ENCODE data around the gene PIGN.
"Not testable (repeated sequence)": the region's sequence is repeated elsewhere in the genome, so short reads cannot be mapped to it uniquely, and the experiment has no call there.

PIGN gene

DNA sequence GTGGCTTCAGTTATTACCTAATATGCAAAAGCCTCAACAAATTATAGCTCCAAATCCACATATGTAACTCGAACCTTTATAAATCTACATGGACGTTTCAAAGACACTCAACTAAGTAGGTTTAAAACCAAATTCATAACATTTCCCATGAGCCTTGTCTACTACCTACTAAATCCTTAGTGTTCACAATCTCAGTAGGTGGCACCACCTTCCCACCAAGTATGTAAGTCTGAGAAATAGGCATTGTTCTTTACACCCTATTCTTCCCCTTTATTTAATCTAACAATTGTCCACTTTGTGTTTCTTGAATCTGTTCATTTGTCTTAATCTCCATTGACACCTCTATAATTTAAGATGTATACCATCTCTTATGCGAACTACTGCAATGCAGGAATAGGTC, 4.6 kb downstream of the PIGN start:
- DNase-seq (ENCODE audit: low read depth) = no peak

GRCh38 chr18:62179213-62179612, 7.6 kb downstream of the PIGN start:
- no peak for DNase-seq (ENCODE audit: low read depth)

DNA sequence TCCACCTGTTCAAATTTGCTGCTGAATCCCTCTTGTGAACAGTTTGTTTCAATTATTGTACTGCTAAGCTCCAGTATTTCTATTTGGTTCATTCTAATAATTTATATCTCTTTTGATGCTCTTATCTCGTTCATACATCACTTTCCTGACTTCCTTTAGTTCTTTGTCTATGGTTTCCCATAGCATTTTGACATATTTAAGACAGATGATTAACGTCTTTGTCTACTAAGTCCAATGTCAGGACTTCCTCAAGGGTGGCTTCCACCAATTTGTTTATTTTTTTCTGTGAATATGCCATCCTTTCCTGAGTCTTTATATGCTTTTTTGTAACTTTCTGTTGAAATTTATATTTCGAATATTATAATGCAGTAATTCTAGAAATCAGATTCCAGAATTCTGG, 9.6 kb downstream of the PIGN start:
- no peak for DNase-seq (ENCODE audit: low read depth)

- no peak for DNase-seq (ENCODE audit: low read depth)
These were observed 11.3 kb downstream of the PIGN start for GRCh38 chr18:62175521-62175920.

GRCh38 chr18:62172298-62172697, 14.6 kb downstream of the PIGN start:
- no peak for DNase-seq (ENCODE audit: low read depth)

DNA sequence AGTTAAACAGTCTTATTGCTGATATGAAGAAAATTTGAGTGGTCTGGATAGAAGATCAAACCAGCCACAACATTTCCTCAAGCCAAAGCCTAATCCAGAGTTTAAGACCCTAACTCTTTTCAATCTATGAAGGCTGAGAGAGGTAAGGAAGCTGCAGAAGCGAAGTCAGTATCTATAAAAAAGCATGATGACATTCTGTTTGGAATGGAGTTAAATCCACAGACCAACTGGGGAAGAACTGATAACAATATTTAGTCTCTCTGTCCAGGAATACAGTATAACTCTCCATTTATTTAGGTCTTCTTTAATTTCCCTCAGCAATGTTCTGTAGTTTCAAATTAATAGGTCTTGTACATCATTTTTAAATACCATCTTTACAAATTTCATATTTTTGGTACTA, 16.0 kb downstream of the PIGN start:
- no peak for DNase-seq (ENCODE audit: low read depth)

- DNase-seq (ENCODE audit: low read depth) = not testable (repeated sequence)
These were observed 20.3 kb downstream of the PIGN start for GRCh38 chr18:62166524-62166923.

GRCh38 chr18:62165583-62165982, 21.3 kb downstream of the PIGN start:
- DNase-seq (ENCODE audit: low read depth) = peak; percentile 18

DNA sequence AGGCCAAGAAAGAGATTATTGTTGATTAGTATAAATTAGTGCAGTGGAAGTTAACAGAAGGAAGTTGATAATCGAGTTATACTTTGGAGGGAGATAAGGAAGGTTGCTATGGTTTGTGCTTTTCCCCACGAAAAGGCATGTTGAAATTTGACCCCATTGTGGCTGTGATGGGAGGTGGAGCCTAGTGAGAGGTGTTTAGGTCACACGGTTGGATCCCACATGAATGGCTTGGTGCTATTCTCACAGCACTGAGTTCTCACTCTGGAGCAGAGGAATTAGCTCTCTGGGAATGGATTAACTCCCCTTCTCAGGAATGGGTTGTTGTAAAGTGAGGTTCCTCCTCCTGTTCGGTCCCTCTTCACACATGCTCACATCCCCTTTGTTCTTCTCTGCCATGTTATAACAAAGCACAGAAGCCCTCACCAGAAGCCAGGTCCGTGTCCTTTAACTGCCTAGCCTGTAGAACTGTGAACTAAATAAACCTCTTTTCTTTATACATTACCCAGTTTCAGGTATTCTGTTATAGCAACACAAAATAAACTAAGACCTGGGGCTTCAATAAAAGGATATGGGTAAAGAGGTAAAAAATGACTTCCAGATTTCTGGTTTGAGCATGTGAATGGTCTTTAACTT, 21.9 kb downstream of the PIGN start:
- DNase-seq (ENCODE audit: low read depth) = no peak

- no peak for DNase-seq (ENCODE audit: low read depth)
These were observed 22.5 kb downstream of the PIGN start for GRCh38 chr18:62164310-62164709.

DNA sequence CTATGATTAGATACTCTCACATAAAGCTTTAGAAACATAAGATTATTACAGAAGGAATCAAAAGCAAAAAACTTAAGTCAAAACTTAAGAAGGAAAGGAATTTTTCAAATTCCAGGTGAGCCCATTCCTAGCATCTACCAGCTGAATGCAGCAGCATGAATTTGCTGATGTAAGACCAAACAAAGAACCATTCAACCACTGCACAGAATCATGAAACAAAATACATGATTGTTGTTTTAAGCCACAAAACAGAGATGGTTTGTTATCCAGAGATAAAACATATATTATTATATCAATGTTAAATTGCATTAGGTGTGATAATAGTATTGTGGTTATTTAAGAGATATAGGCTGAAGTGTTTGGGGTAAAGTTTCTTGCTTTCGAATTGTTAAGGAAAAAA, 29.0 kb downstream of the PIGN start:
- DNase-seq (ENCODE audit: low read depth) = no peak

DNA sequence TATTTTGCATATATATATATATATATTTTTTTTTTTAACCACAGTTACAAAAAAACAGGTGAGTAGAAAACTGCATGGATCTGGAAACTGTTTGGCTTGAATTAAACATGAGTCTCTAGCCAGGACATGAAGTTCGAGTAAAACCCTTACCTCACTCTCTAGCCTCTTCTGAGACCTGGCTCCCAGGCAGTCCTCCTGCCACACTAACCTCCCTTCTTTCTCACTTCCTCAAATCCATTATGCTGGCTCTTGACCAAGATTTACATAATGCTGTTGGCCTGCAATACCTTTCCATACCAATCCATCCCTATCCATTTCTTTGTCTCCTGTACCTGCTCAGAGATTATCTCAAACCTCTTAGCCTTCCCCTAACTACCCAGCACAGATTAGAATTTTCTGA, 34.0 kb downstream of the PIGN start:
- DNase-seq (ENCODE audit: low read depth) = no peak

DNA sequence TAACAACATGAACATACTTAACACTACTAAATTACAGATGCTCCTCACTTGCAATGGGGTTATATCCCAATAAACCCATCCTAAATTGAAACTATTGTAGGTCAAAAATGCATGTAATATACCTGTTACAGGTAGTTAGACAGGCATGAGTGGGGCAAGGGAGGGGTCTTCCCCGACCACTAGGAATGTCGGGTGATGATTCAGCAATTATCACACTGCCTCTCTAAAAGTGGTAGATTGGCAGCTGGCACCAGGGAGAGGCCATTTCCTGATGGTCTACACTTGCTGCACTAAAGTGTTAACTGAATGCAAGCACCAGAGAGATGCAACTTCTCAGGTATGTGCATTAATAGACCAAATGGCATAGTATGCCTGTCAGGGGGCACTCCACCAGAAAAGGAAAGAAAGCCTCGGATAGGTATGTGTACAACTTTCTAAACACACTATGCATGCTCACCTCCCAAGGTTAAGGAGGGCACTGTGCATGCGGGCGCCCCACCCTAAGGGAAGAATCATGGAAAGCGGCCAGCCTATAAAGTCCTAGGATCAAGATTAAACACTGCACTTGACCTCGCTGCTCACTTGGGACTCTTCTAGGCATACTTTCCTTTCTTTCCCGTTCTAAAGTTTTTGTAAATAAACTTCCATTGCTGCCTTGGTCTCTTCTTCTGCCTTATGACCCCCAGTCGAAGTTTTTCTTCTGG, 35.6 kb downstream of the PIGN start:
- DNase-seq (ENCODE audit: low read depth) = no peak

- DNase-seq (ENCODE audit: low read depth) = no peak
These were observed 42.5 kb downstream of the PIGN start for GRCh38 chr18:62144338-62144737.

DNA sequence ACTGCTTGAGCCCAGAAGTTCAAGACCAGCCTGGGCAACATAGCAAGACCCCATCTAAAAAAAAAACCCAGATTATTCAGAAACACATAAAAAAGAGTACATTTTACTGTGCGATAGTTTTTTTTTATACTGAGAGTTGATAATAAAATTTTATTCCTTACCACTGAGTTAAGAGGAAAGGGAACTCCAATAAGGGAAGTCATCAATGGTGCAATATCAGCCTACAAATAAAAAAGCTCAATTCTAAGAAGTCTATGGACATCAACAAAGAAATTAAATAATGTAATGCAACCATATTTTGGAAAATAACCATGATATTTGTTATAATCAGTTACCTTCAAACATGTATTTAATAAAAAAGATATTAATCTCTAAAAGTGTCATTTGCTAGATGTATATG, 46.6 kb downstream of the PIGN start:
- no peak for DNase-seq (ENCODE audit: low read depth)

GRCh38 chr18:62138461-62139235, 48.2 kb downstream of the PIGN start:
- no peak for DNase-seq (ENCODE audit: low read depth)

GRCh38 chr18:62131301-62131909, 55.5 kb downstream of the PIGN start:
- DNase-seq (ENCODE audit: low read depth) = peak; percentile 72

- DNase-seq (ENCODE audit: low read depth) = peak; percentile 85
These were observed 58.7 kb downstream of the PIGN start for GRCh38 chr18:62128157-62128556.

DNA sequence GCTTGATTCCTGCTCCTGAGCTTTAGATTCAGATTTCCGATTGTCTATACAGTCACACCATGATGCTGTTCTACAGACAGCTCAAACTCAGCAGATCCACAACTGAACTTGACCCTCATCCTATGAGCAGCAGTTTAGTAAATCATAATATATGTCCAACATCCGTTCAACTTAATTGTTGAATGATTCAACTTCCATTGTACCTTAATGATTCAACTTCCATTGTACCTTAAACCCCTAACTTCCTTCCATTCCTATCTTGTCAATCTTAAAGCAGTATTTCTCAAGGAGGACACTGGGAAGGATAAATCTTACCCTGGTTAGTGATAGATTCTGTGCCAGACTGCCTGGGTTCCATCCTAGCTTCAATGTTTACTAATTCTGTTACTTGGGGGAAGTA, 60.1 kb downstream of the PIGN start:
- no peak for DNase-seq (ENCODE audit: low read depth)

DNA sequence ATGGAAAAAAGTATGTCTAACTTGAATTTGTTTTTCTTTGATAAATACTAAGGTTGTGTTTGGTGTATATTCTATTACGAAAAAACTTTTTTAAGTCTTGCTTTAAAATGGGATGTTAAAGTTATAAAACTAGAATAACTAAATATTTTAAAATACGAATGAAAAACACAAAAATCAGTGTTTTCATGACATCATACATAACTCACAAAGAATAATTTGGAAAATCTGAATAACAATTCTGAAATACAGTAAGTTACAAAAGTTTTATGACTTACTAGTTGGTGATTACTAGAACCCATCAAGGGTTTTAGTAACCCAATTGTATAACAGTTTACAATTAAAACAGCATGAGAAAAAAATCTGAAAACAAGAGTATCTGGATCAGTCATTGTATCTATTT, 61.2 kb downstream of the PIGN start:
- DNase-seq (ENCODE audit: low read depth) = no peak

DNA sequence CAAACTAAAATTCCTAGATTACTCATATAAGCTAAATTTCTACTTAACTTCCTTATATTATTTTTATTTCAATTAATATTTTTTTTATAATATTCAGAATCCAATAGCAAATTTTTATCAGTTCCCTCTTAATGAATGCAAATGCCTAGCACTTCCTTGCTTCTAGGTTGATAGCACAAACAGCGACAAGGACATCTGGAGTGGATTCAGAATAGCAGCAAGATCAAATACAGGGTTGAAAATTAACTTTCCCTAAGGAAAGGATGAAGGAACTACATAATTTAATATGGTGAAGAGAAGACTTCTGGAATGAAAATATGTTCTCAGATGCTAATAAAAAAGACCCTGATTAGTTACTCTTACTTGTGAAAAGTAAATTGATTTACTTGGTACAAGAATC, 64.5 kb downstream of the PIGN start:
- no peak for DNase-seq (ENCODE audit: low read depth)

DNA sequence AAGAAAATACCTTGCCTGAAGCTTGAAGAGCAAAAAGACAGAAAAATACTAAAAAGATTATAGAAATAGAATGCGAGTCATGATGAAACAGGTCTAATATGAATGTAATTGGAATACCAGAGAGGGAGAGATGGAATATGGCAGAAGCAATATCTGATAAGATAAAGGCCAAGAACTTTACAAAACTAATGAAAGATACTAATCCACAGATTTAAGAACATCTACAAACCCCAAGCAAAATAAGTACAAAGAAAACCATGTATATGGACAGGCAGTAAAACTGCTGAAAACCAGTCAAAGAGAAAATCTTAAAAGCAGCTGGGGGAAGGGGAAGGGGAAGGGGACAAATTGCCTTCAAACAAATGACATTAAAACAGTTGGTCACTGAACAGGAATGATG, 67.0 kb downstream of the PIGN start:
- no peak for DNase-seq (ENCODE audit: low read depth)

DNA sequence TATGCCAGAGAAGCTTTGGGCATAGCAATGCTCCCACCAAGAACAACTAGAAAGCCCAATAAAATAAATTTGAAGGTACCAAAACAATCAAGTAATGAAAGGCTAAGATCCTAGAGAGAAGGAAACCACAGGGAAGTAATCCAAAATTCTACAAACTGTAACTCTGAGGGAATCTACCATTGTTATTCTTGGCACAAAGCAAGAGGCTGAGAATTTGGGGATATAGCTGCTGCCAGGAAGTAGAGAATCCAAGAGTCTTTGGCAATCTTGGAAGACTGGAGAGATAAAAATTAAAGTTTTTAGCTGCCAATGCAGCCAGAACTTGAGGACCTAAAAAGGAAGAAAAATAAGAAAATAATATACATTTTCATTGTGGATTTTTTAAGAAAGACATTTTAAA, 68.5 kb downstream of the PIGN start:
- DNase-seq (ENCODE audit: low read depth) = peak; percentile 88

Measured in EH (cell line).